GM12864 (cell line): ENCODE results near the gene HNRNPAB.
"Not testable (repeated sequence)": the region's sequence is repeated elsewhere in the genome, so short reads cannot be mapped to it uniquely, and the experiment has no call there.

Experiments used
- DNase-seq: peaks from one replicate; pipeline ENCODE4 v3.0.0-alpha.2; 2011; ENCODE audit warnings: low read depth
- H3K4me3 ChIP-seq: 2 replicates; pipeline ENCODE4 v1.5.1; 2011; ENCODE audit warnings: mild to moderate bottlenecking, low read depth, low read length, control low read depth
- CTCF ChIP-seq: IDR thresholded peaks from 2 replicates; pipeline ENCODE4 v1.5.1; 2011; ENCODE audit warnings: low read depth, mild to moderate bottlenecking, moderate library complexity, low read length, control low read depth, inconsistent platforms; ENCODE audit errors: missing control alignments

The HNRNPAB gene

DNA sequence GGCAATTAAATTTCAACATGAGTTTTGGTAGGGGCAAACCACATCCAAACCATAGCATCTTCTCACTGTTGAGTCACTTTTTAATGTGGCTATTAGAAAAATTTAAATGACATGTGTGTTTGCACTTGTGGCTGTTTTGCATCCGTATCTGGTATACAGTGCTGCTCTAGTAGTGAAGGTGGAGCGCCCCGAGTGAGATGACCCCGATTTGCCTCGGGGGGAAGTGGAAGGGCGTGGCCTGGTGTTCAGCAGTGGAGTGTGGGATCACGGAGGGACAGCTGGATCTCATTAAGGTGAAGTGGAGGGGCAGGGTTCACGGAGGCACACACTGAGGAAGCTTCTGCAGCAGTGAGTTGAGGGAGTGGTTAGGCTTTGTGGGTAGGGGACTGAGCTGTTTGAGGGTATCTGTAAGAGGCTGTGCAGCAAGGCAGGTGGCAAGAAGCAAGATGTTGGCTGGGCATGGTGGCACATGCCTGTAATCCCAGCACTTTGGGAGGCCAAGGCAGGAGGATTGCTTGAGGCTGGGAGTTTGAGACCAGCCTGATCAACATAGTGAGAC, 11.0 kb upstream of the HNRNPAB start:
- DNase-seq = no peak
- H3K4me3 ChIP-seq = no peak overlapping the region
- TF ChIP-seq CTCF = no peak

DNA sequence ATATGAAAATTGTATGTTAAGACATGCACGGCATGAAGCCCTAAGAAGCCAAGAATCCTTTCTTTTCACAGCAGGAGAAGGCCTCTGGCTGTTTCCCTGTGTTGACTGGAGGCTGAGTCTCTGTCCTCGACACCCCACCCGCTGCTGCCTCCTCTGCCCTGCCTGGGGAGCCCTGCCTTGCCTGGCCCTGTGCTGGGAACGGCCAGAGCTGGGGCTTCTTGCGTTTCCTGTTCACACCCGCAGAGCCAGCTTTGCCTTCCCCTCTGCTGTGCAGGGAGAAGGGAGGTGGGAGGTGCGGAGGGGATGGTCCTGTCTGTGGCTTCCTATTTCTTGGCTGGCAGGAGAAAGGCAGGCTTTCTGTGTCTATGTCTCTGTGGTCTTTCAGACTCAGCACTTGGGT, 10.3 kb upstream of the HNRNPAB start:
- no peak for TF ChIP-seq CTCF
- H3K4me3 ChIP-seq = no peak overlapping the region
- no peak for DNase-seq

- no peak for DNase-seq
- TF ChIP-seq CTCF = no peak
Observed at GRCh38 chr5:178196281-178196812, 8.0 kb upstream of the HNRNPAB start.

DNA sequence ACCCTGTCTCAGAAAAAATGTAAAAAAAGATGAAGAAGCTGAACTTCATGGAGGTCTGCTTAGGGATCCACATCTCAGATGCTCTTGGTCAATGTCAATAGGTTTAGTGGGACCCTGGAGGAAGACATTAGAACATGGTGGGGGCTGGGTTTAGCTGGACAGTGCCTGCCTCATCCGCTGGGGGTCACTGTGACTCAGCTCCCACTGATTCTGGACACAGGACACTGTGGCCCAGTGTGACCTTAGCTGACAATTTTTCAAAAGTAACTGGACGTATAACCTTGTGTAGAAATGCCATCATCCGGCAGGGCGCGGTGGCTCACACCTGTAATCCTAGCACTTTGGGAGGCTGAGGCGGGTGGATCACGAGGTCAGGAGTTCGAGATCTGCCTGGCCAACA, 7.3 kb upstream of the HNRNPAB start:
- no peak overlapping the region for H3K4me3 ChIP-seq
- TF ChIP-seq CTCF = peak; percentile 61
- no peak for DNase-seq

More at GRCh38 chr5:178196281-178196812, 8.0 kb upstream of the HNRNPAB start:
- no peak overlapping the region for H3K4me3 ChIP-seq

GRCh38 chr5:178198151-178198550, 6.2 kb upstream of the HNRNPAB start:
- H3K4me3 ChIP-seq, DNase-seq: not testable (repeated sequence)

DNA sequence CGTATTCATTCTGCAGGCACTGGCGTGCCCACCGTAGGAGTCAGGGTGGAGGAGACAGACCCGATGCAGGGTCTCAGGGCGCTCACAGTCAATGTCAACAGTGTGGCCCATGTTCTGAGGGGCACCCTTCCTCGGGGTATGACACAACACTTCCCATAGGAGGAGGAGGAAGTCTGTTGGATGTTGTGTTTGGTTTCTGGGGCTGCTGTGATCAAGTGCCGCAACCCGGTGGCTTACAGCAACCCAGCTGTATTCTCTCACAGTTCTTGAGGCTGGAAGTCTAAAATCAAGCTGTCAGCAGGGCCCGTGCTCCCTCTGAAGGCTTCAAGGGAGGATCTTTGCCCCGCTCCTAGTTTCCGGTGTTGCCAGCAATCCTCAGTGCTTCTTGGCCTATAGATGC, 5.6 kb upstream of the HNRNPAB start:
- no peak for TF ChIP-seq CTCF
- no peak for DNase-seq
- H3K4me3 ChIP-seq = no peak overlapping the region

DNA sequence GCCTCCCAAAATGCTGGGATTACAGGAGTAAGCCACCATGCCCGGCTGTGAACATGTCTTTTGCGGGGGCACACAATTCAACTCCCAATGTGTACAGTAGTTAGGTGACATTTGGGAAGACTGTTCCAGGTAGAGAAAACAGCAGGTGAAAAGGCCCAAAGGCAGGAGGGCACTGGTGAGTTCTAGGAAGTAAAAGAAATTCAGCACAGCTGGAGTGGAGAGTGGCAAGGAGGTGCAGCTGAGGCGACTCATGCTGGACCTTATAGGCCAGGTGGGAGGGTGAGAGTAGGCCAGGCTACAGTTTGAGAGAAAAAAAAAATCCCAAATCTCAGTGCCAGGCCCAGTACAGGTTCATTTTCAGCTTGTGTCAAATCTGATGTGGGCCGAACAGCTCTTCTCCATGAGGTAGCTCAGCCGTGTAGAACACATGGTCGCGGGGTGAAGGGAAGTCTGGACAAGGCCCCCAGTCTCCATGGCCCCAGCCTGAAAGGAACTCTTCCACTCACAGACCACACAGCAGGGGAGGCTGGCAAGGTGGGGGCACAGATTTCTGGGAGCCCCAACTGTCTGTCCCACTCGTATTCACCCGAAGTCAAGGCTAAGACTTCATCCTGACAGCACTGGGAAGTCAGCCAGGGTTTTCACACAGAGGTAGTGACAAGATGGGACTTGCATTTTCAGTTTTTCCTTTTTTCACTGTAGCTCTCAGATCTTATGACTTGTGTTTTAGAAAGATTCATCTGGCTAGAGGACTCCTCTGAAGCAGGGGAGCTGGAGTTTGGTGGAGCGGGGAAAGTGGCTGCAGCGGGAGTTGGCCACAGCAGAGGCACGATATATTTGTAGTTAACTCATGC, 4.5 kb upstream of the HNRNPAB start:
- no peak overlapping the region for H3K4me3 ChIP-seq
- no peak for TF ChIP-seq CTCF
- DNase-seq = no peak
